Measurements from ENCODE around the gene OR5V1. TPM values are rescaled to one million over a fixed set of nuclear protein-coding genes. Genes with fewer than 3 reads are reported as not detected.

OR5V1 gene
- total and polyA plus RNA-seq, 2 of the 4 experiments (the other 2 are of a cell fraction) = not detected

DNA sequence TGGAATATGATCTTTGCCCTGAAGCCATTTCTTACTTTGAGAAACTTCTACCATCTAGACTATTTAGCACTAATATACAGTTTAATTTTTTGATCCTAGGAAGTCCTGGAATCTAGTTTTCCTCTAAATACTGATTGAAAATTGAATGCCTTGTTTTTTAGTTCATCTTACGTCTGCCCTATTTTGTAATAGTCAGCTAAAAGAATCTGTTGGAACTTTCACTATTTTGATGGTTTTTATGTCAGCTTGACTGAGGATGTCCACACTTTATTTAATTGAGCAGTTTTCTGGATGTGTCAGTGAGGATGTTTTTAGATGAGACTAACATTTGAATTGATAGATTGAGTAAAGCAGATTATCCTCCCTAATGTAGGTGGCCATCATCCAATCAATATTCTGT, 35.1 kb upstream of the OR5V1 start:
- Histone ChIP-seq H3K9ac (ENCODE audit: low read depth, low read length) (no peak overlapping the region), H3K4me3 (ENCODE audit: insufficient read depth, low read depth, low read length) (no peak overlapping the region), H2BK5ac (ENCODE audit: low read depth, low read length, poor library complexity, severe bottlenecking) (no peak overlapping the region), H2BK15ac (ENCODE audit: low read depth, low read length) (no peak overlapping the region), H3K4ac (ENCODE audit: low read depth, low read length) (no peak overlapping the region), H3K27ac (ENCODE audit: insufficient read depth, low read length) (no peak overlapping the region), H3K36me3 (ENCODE audit: control insufficient read depth, insufficient read depth, low read length) (no peaks in the 10 kb centered on the region), H3K79me1 (ENCODE audit: low read depth in 1 of 2, low read length in 2 of 2) (no peaks in the 10 kb centered on the region), H2AK9ac (replicated peaks; ENCODE audit: low read depth, low read length, poor library complexity) (no peak overlapping the region), H3K18ac (ENCODE audit: low read depth, low read length) (no peak overlapping the region), H2BK120ac (ENCODE audit: low read depth, low read length) (no peak overlapping the region), H4K91ac (ENCODE audit: insufficient read depth, low read depth, low read length) (no peak overlapping the region), H2BK20ac (ENCODE audit: low read depth, low read length) (no peak overlapping the region), H3K27me3 (ENCODE audit: control insufficient read depth, insufficient read depth, low read length) (no peaks in the 10 kb centered on the region), H3K4me2 (ENCODE audit: low read depth, low read length) (no peak overlapping the region), H3K9me3 (ENCODE audit: control insufficient read depth, insufficient read depth, low read length) (no peaks in the 10 kb centered on the region; the same call in 1 of the 2 replicates), H3K9me1 (ENCODE audit: insufficient read depth, low read length) (no peaks in the 10 kb centered on the region), H3K56ac (ENCODE audit: extremely low read depth, insufficient read depth, low read length) (no peak overlapping the region), H4K5ac (ENCODE audit: low read depth, low read length) (no peak overlapping the region), H2AK5ac (ENCODE audit: low read depth, low read length) (no peak overlapping the region), H4K8ac (ENCODE audit: low read depth in 2 of 2, low read length in 2 of 2) (no peak overlapping the region), H2AFZ (replicated peaks; ENCODE audit: low read length, poor library complexity) (no peak overlapping the region), H4K20me1 (ENCODE audit: insufficient read depth, low read length) (no peaks in the 10 kb centered on the region), H3K4me1 (ENCODE audit: control insufficient read depth, insufficient read depth, low read length) (no peaks in the 10 kb centered on the region), H3K23ac (ENCODE audit: low read depth, low read length) (no peak overlapping the region), H3K14ac (replicated peaks; ENCODE audit: low read depth, low read length) (no peak overlapping the region)
- no peak for ATAC-seq (ENCODE audit: low read depth)
- TF ChIP-seq, protein P1, sequence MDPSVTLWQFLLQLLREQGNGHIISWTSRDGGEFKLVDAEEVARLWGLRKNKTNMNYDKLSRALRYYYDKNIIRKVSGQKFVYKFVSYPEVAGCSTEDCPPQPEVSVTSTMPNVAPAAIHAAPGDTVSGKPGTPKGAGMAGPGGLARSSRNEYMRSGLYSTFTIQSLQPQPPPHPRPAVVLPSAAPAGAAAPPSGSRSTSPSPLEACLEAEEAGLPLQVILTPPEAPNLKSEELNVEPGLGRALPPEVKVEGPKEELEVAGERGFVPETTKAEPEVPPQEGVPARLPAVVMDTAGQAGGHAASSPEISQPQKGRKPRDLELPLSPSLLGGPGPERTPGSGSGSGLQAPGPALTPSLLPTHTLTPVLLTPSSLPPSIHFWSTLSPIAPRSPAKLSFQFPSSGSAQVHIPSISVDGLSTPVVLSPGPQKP (IDR thresholded peaks at IDR 0.05; ENCODE audit: borderline replicate concordance, low read depth, low read length) = no peak
- no peak for TF ChIP-seq CTCF (conservative IDR thresholded peaks at IDR 0.05; ENCODE audit: low read depth, low read length)
- no peak for TF ChIP-seq POLR2A (IDR thresholded peaks at IDR 0.05; ENCODE audit: low read depth, low read length)
- no peak for TF ChIP-seq NFE2L2 (IDR thresholded peaks at IDR 0.05; ENCODE audit: low read depth, low read length)
- no peak for TF ChIP-seq CEBPB (IDR thresholded peaks at IDR 0.05; ENCODE audit: low read depth, low read length)
- no peak for TF ChIP-seq BHLHE40 (IDR thresholded peaks at IDR 0.05; ENCODE audit: low read depth, low read length)
- TF ChIP-seq MAFK (IDR thresholded peaks at IDR 0.05; ENCODE audit: low read depth, low read length) = peak; percentile 24; the same call in 1 of the 2 replicates
- TF ChIP-seq RAD21 (IDR thresholded peaks at IDR 0.05; ENCODE audit: low read length) = no peak
- in situ Hi-C loops (cut with MboI; ENCODE audit: low sequenced_read_pairs) = no loop called here
- intact Hi-C loops (cut with micrococcal nuclease) = no loop called here
- ChIA-PET POLR2A (ENCODE audit: unreplicated experiment) (no interaction called here), CTCF (no interaction called here)
- no CpG with 5 or more reads among the region's 1 CpG for WGBS, 2 experiments (ENCODE audit: extremely low coverage in 2 of 2, insufficient read length in 1 of 2)
- dilution Hi-C loops (cut with HindIII; ENCODE audit: low sequenced_read_pairs, unreplicated experiment) = no loop called here
- DNase-seq = no peak
- BruUV-seq (replicated peaks) = no TSS peak
